Glutamatergic neuron (in vitro differentiated cells): ENCODE measurements around the gene MYOF. TPM values are rescaled to one million over a fixed set of nuclear protein-coding genes. Genes with fewer than 3 reads are reported as not detected.
A peak's percentile ranks its signal among the peaks of the same experiment; 100 is the strongest.
"Not testable (repeated sequence)": the region's sequence is repeated elsewhere in the genome, so short reads cannot be mapped to it uniquely, and the experiment has no call there.

Experiments used
- DNase-seq: peaks from one replicate; pipeline ENCODE4 v3.0.0; 2022
- H3K27ac Mint-ChIP-seq: one replicate; pipeline ENCODE4 v1.8.0; 2020; ENCODE audit warnings: mild to moderate bottlenecking, mixed read lengths, inconsistent platforms; ENCODE audit not compliant: unreplicated experiment
- H3K27me3 Mint-ChIP-seq: one replicate; pipeline ENCODE4 v1.8.0; 2020; ENCODE audit warnings: mild to moderate bottlenecking, moderate library complexity, mixed read lengths, inconsistent platforms; ENCODE audit not compliant: unreplicated experiment
- H3K36me3 Mint-ChIP-seq: one replicate; pipeline ENCODE4 v1.8.0; 2020; ENCODE audit warnings: mild to moderate bottlenecking, mixed read lengths, inconsistent platforms; ENCODE audit not compliant: unreplicated experiment
- H3K4me1 Mint-ChIP-seq: one replicate; pipeline ENCODE4 v1.8.0; 2020; ENCODE audit warnings: mild to moderate bottlenecking, low read depth, mixed read lengths, inconsistent platforms; ENCODE audit not compliant: unreplicated experiment
- H3K4me3 Mint-ChIP-seq: one replicate; pipeline ENCODE4 v1.8.0; 2020; ENCODE audit warnings: mild to moderate bottlenecking, mixed read lengths, inconsistent platforms; ENCODE audit not compliant: unreplicated experiment
- H3K9me3 Mint-ChIP-seq: one replicate; pipeline ENCODE4 v1.8.0; 2020; ENCODE audit warnings: mild to moderate bottlenecking, moderate library complexity, mixed read lengths, inconsistent platforms; ENCODE audit not compliant: unreplicated experiment
- total RNA-seq: library from RNA; stranded (reverse); fragmentation: NEBNext Ultra II Directional; extraction: Animal tissue kit (Norgen Biotek cat#: 25700); gene quantifications from one replicate; pipeline ENCODE4 v1.2.1, GENCODE V29; 2021; ENCODE audit not compliant: unreplicated experiment
- TF ChIP-seq, protein P1 (sequence below): fragments of 200-600 bp; sonication (generic); IDR thresholded peaks from one replicate; pipeline ENCODE4 v1.5.0; 2021; ENCODE audit not compliant: partially characterized antibody, unreplicated experiment

Gene MYOF
- total RNA-seq, 1 donor from 2014 or later, result 0.42 TPM

DNA sequence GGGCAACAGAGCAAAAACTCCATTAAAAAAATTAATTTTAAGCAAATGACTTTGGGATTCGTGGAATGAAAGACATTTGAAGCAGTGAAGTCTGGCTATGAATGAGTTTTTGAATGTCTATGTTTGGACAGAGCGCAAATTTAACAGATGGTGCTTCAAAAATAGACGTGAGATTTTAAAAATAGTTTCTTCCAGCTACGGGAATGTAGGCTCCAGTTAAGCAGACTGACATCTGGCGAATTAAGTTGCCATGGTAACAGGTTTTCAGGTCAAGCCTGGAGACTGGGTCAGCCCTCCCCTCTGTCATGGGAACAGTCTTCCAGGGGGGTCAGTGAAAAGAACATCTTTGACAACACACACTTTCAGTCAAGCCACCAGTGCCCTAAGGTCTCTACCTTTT, 62.0 kb downstream of the MYOF start:
- peak overlapping the region; percentile 50 for H3K4me3 Mint-ChIP-seq
- DNase-seq, result no peak
- H3K36me3 Mint-ChIP-seq, result no peaks in the 10 kb centered on the region
- H3K9me3 Mint-ChIP-seq, result peaks cover 3% of the 10 kb centered on the region
- peaks cover 14% of the 10 kb centered on the region for H3K4me1 Mint-ChIP-seq
- H3K27ac Mint-ChIP-seq, result peak overlapping the region; percentile 40
- H3K27me3 Mint-ChIP-seq, result peaks cover 6% of the 10 kb centered on the region
- TF ChIP-seq, protein P1, sequence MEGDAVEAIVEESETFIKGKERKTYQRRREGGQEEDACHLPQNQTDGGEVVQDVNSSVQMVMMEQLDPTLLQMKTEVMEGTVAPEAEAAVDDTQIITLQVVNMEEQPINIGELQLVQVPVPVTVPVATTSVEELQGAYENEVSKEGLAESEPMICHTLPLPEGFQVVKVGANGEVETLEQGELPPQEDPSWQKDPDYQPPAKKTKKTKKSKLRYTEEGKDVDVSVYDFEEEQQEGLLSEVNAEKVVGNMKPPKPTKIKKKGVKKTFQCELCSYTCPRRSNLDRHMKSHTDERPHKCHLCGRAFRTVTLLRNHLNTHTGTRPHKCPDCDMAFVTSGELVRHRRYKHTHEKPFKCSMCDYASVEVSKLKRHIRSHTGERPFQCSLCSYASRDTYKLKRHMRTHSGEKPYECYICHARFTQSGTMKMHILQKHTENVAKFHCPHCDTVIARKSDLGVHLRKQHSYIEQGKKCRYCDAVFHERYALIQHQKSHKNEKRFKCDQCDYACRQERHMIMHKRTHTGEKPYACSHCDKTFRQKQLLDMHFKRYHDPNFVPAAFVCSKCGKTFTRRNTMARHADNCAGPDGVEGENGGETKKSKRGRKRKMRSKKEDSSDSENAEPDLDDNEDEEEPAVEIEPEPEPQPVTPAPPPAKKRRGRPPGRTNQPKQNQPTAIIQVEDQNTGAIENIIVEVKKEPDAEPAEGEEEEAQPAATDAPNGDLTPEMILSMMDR, result no peak

DNA sequence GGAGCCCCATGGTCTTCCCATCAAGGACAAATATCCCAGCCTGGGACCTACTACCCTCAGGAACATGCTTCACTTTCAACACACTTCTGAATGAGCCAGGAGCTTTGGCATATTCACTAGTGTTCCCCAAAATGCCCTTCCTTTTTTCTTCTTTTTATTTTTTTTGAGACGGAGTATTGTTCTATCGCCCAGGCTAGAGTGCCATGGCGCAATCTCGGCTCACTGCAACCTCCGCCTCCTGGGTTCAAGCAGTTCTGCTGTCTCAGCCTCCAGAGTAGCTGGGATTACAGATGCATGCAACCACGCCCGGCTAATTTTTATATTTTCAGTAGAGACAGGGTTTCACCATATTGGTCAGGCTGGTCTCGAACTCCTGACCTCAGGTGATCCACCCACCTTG, 63.1 kb downstream of the MYOF start:
- not testable (repeated sequence) for H3K4me3 Mint-ChIP-seq, H3K36me3 Mint-ChIP-seq, DNase-seq, H3K9me3 Mint-ChIP-seq, H3K27ac Mint-ChIP-seq, H3K27me3 Mint-ChIP-seq
- H3K4me1 Mint-ChIP-seq, result peaks cover 14% of the 10 kb centered on the region

DNA sequence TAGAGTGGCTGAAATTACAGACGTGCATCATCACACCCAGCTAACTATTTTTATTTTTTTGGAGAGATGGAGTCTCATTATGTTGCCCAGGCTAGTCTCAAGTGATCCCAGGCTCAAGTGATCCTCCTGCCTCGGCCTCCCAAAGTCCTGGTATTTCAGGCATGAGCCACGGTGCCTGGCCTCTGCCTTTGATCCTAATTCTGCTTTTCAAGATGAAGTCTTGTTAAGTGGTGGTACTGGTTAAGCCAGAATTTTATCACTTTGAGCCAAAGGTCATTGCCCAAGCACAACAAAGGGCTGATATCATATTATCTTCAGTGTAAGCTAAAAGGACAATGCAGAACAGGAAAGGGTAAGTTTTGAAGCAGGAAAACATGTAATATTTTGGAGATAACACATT, 64.2 kb downstream of the MYOF start:
- Mint-ChIP-seq H3K27ac (no peak overlapping the region), H3K36me3 (no peaks in the 10 kb centered on the region), H3K9me3 (no peaks in the 10 kb centered on the region), H3K4me3 (no peak overlapping the region), H3K27me3 (peaks cover 4% of the 10 kb centered on the region), H3K4me1 (peaks cover 14% of the 10 kb centered on the region)
- TF ChIP-seq, protein P1, result no peak
- DNase-seq, result no peak

DNA sequence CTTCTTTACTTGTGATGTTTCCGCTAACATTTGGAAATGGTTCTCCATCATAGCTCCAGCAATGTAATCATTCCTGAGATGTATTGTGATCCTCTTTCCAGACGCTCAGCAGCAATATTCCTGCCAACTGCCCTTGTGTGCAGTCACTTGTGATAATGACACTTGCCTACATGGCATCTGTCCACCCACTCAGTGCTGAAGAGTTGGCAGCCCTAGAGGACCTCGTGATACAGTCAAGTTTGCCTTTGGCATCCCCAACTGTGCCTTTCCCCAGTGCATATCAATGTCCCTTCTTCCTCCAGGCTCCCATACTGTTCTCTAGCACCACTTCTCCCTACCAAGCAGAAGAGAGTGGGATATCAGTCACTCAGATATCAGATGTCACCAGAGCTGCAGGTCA, 64.9 kb downstream of the MYOF start:
- no peak overlapping the region for H3K4me3 Mint-ChIP-seq
- no peaks in the 10 kb centered on the region for H3K9me3 Mint-ChIP-seq
- no peaks in the 10 kb centered on the region for H3K36me3 Mint-ChIP-seq
- H3K27me3 Mint-ChIP-seq, result peaks cover 4% of the 10 kb centered on the region
- no peak overlapping the region for H3K27ac Mint-ChIP-seq
- TF ChIP-seq, protein P1, result no peak
- H3K4me1 Mint-ChIP-seq, result peaks cover 14% of the 10 kb centered on the region
- DNase-seq, result no peak

DNA sequence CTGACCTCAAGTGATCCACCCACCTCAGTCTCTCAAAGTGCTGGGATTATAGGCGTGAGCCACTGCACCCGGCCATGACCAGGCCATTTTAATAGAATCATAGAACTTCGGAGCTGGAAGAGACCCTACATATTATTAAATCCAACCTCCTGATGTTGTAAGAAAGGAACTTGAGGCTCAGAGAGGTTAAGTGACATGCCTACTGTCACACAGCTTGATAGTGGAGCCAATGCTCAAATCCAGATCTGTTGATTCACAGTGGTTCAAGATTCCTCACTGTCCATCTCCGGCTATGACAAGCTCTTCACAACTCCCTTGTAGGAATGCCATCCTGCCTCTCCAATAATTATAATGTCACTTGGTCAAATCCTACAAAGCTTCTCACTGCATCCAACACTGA, 65.3 kb downstream of the MYOF start:
- peaks cover 4% of the 10 kb centered on the region for H3K27me3 Mint-ChIP-seq
- no peak overlapping the region for H3K27ac Mint-ChIP-seq
- H3K4me1 Mint-ChIP-seq, result peaks cover 14% of the 10 kb centered on the region
- H3K4me3 Mint-ChIP-seq, result no peak overlapping the region
- TF ChIP-seq, protein P1, result no peak
- H3K9me3 Mint-ChIP-seq, result no peaks in the 10 kb centered on the region
- no peak for DNase-seq
- H3K36me3 Mint-ChIP-seq, result no peaks in the 10 kb centered on the region

DNA sequence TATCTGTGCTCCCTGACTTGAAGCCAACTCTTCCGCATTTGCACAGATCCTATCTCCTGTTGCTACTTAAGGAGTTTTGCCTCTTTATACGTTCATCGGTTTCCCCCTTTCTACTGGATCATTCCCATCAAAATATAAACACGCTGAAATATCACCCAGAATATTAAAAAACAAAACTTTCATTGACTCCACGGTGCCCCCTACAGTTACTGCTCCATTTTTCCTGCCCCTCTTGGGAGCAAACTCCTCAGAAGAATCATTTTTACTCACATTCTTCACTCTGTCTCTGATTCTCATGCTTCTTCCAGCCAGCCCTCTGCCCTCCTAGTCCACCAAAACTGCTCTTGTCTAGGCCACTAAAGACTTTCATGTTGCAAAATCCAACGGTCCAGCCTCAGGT, 66.4 kb downstream of the MYOF start:
- no peaks in the 10 kb centered on the region for H3K9me3 Mint-ChIP-seq
- H3K36me3 Mint-ChIP-seq, result no peaks in the 10 kb centered on the region
- no peak overlapping the region for H3K27ac Mint-ChIP-seq
- H3K27me3 Mint-ChIP-seq, result peaks cover 2% of the 10 kb centered on the region
- TF ChIP-seq, protein P1, result peak; percentile 32
- no peak overlapping the region for H3K4me3 Mint-ChIP-seq
- H3K4me1 Mint-ChIP-seq, result peaks cover 8% of the 10 kb centered on the region
- no peak for DNase-seq
